A549 (cell line): ENCODE results near the gene PITPNB.

Source experiments
- CTCF ChIP-seq: fragments of >200 bp; sonication (Bioruptor Twin); formaldehyde crosslinking; IDR thresholded peaks from 3 replicates; pipeline ENCODE4 v1.5.1; 2016
- JUN ChIP-seq, 2 experiments: fragments of >200 bp; sonication (Bioruptor Twin); formaldehyde crosslinking; IDR thresholded peaks; 2 replicates in 1 of 2; 3 replicates in 1 of 2; pipeline ENCODE4 v1.6.1; 2016 to 2017

GRCh38 chr22:27839057-27839660 is 79.9 kb downstream of the PITPNB start:
- TF ChIP-seq JUN (IDR thresholded peaks at IDR 0.05) (no peak), CTCF (no peak)
